GM12878 (cell line): ENCODE measurements around the gene SKIL. TPM values are rescaled to one million over a fixed set of nuclear protein-coding genes. Genes with fewer than 3 reads are reported as not detected.

Experiments used
- ATAC-seq: fragments of 200-7000 bp; cut with Tn5 transposase; 3 replicates; pipeline ENCODE4 v1.9.1; 2020; ENCODE audit warnings: mild to moderate bottlenecking, moderate library complexity
- BruUV-seq: library from RNA; stranded (reverse); fragments of 400-500 nt; replicated peaks from 2 replicates; lab custom pipeline; 2021; lab: Mats Ljungman, UMichigan
- CTCF ChIA-PET: fragments of 300-600 bp; sonication (Branson Sonifier 250); formaldehyde crosslinking; extraction: SDS; loops from one replicate; lab custom pipeline; 2021; ENCODE audit warnings: inconsistent platforms; lab: Yijun Ruan, JAX
- POLR2A ChIA-PET: fragments of 350-600 bp; formaldehyde crosslinking; extraction: SDS; loops from one replicate; lab custom pipeline; 2021; ENCODE audit warnings: inconsistent platforms; lab: Charles Lee
- RAD21 ChIA-PET: fragments of 300-600 bp; sonication (Branson Sonifier 250); formaldehyde crosslinking; loops from one replicate; lab custom pipeline; 2023; ENCODE audit warnings: antibody characterized with exemption; ENCODE audit not compliant: unreplicated experiment; lab: Charles Lee
- SMC1A ChIA-PET: fragments of 300-600 bp; sonication (Branson Sonifier 250); formaldehyde crosslinking; loops from one replicate; lab custom pipeline; 2023; ENCODE audit not compliant: unreplicated experiment, uncharacterized antibody; lab: Charles Lee
- DNase-seq: peaks from one replicate; pipeline ENCODE4 v3.0.0-alpha.2; 2011; ENCODE audit warnings: low read depth, low spot score
- FAIRE-seq: peaks from 3 replicates; lab custom pipeline; 2011; peaks lifted over from hg19 to GRCh38; lab: Jason Lieb, UNC
- H2AFZ ChIP-seq: 2 replicates; pipeline ENCODE4 v1.6.0; 2011; ENCODE audit warnings: low read depth, low read length, control low read depth; ENCODE audit not compliant: control insufficient read depth
- H3K27ac ChIP-seq: 2 replicates; pipeline ENCODE4 v1.5.1; 2011; ENCODE audit warnings: control low read depth; ENCODE audit not compliant: control insufficient read depth, insufficient read depth
- H3K27me3 ChIP-seq, 2 experiments: replicated peaks in 1 of 2; 2 replicates each; pipeline versions ENCODE4 v1.6.0 to v1.6.1; 2011; ENCODE audit warnings: low read length in 1 of 2; ENCODE audit not compliant: control insufficient read depth in 2 of 2, insufficient read depth in 2 of 2
- H3K36me3 ChIP-seq, 2 experiments: 2 replicates each; pipeline ENCODE4 v1.5.1; 2011; ENCODE audit warnings: low read length in 1 of 2; ENCODE audit not compliant: control insufficient read depth in 2 of 2, insufficient read depth in 2 of 2
- H3K4me1 ChIP-seq: 2 replicates; pipeline ENCODE4 v1.6.1; 2011; ENCODE audit warnings: mild to moderate bottlenecking, low read length, moderate library complexity, mixed read lengths; ENCODE audit not compliant: control insufficient read depth, insufficient read depth
- H3K4me2 ChIP-seq: 2 replicates; pipeline ENCODE4 v1.6.0; 2011; ENCODE audit warnings: control low read depth; ENCODE audit not compliant: control insufficient read depth, insufficient read depth
- H3K4me3 ChIP-seq: fragments of 200-600 bp; sonication (generic); 2 replicates; pipeline ENCODE4 v1.5.1; 2016
- H3K79me2 ChIP-seq: 2 replicates; pipeline ENCODE4 v1.6.0; 2011; ENCODE audit warnings: low read length; ENCODE audit not compliant: control insufficient read depth, insufficient read depth
- H3K9ac ChIP-seq: 2 replicates; pipeline ENCODE4 v1.8.0; 2011; ENCODE audit warnings: low read length, control low read depth, mixed read lengths; ENCODE audit not compliant: control insufficient read depth, insufficient read depth
- H3K9me3 ChIP-seq: replicated peaks from 3 replicates; pipeline ENCODE4 v1.5.1; 2011; ENCODE audit warnings: mild to moderate bottlenecking, low read length; ENCODE audit not compliant: control insufficient read depth, insufficient read depth
- H4K20me1 ChIP-seq: 2 replicates; pipeline ENCODE4 v1.6.0; 2011; ENCODE audit not compliant: control insufficient read depth, insufficient read depth
- EP300 ChIP-seq, 2 experiments: fragments of 150-350 bp in 1 of 2; IDR thresholded peaks; 2 replicates each; pipeline ENCODE4 v1.6.1; 2011 to 2012; ENCODE audit warnings: low read depth in 2 of 2, low read length in 2 of 2, borderline replicate concordance in 1 of 2, improper control_type of control experiment in 1 of 2, inconsistent platforms in 1 of 2; ENCODE audit not compliant: control insufficient read depth in 1 of 2
- SMARCA5 ChIP-seq: fragments of 450-650 bp; IDR thresholded peaks from 2 replicates; pipeline ENCODE4 v1.6.1; 2017; ENCODE audit warnings: mild to moderate bottlenecking
- WGBS: methylation state at CpG from one replicate; pipeline ENCODE4 v1.1.6; 2016; ENCODE audit warnings: low lambda C conversion rate; ENCODE audit not compliant: insufficient replicate concordance, insufficient coverage; ENCODE audit errors: missing lambda C conversion rate; 5-methylcytosine and 5-hydroxymethylcytosine counted together
- in situ Hi-C: fragments of 300-500 bp; cut with MboI; formaldehyde crosslinking; loops from 9 replicates; pipeline ENCODE4 v1.14.3; 2018; ENCODE audit warnings: mixed read lengths
- intact Hi-C: fragments of 100-400 bp; cut with micrococcal nuclease; formaldehyde crosslinking; loops from one replicate; pipeline ENCODE4 v1.14.2; 2022; ENCODE audit not compliant: unreplicated experiment
- polyA plus RNA-seq, 11 experiments: library from polyadenylated mRNA; depleted of rRNA in 4 of 11; unstranded in 6 of 11; stranded (reverse) in 5 of 11; fragments of >200 nt; fragmentation: Nextera tagmentation in 4 of 11; fragmentation: Illumina TruSeq in 1 of 11; extraction: Ambion mirVana in 4 of 11; extraction: Trizol in 1 of 11; gene quantifications; 1 replicate in 1 of 11; 2 replicates in 10 of 11; pipeline versions ENCODE4 v1.2.1 to v1.2.3, GENCODE V29; 2011 to 2016; ENCODE audit warnings: inconsistent platforms in 2 of 11, missing spikeins in 2 of 11, low read depth in 1 of 11
- total RNA-seq, 4 experiments: library from RNA; depleted of rRNA in 3 of 4; stranded (reverse); fragments of >200 nt in 3 of 4; fragmentation: Illumina TruSeq in 1 of 4; extraction: Trizol in 1 of 4; gene quantifications; 2 replicates each; pipeline versions ENCODE4 v1.2.1 to v1.2.3, GENCODE V29; 2013 to 2021
- TF ChIP-seq, protein P1 (sequence below): fragments of 450-650 bp; formaldehyde crosslinking; IDR thresholded peaks from 2 replicates; pipeline ENCODE4 v1.4.0; 2020; ENCODE audit warnings: mild to moderate bottlenecking, moderate library complexity

Gene SKIL
- total and polyA plus RNA-seq, 10 of the 15 experiments (the other 5 are each of a cell fraction or from before 2014, with no cell fraction given), result 2.7 to 14.8 (median 6.7) TPM

DNA sequence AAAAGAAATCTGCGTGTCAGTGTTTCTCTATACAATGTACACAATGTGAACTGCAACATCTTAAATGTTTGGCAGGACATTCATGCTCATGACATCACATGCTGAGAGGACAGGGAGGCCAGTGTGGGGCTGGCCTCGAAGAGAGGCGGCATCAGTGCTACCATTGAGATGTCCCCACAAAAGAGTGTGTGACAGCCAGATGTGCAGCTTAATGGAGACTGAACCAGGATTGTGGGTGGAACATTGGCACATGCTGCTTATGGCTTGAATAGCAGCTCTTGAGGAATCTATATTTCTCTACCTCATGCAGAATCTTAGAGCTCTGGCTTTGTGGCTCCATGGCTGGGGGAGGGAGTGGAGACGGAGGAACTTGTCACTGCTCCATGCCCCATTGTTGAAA, 79.7 kb downstream of the SKIL start (continued):
- no peak for TF ChIP-seq EP300 (IDR thresholded peaks at IDR 0.05; ENCODE audit: borderline replicate concordance in 1 of 2, control insufficient read depth in 1 of 2, low read depth in 2 of 2, low read length in 2 of 2)
- TF ChIP-seq, protein P1, sequence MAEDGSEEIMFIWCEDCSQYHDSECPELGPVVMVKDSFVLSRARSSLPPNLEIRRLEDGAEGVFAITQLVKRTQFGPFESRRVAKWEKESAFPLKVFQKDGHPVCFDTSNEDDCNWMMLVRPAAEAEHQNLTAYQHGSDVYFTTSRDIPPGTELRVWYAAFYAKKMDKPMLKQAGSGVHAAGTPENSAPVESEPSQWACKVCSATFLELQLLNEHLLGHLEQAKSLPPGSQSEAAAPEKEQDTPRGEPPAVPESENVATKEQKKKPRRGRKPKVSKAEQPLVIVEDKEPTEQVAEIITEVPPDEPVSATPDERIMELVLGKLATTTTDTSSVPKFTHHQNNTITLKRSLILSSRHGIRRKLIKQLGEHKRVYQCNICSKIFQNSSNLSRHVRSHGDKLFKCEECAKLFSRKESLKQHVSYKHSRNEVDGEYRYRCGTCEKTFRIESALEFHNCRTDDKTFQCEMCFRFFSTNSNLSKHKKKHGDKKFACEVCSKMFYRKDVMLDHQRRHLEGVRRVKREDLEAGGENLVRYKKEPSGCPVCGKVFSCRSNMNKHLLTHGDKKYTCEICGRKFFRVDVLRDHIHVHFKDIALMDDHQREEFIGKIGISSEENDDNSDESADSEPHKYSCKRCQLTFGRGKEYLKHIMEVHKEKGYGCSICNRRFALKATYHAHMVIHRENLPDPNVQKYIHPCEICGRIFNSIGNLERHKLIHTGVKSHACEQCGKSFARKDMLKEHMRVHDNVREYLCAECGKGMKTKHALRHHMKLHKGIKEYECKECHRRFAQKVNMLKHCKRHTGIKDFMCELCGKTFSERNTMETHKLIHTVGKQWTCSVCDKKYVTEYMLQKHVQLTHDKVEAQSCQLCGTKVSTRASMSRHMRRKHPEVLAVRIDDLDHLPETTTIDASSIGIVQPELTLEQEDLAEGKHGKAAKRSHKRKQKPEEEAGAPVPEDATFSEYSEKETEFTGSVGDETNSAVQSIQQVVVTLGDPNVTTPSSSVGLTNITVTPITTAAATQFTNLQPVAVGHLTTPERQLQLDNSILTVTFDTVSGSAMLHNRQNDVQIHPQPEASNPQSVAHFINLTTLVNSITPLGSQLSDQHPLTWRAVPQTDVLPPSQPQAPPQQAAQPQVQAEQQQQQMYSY (CRISPR knock-in tag), result no peak
- TF ChIP-seq, all 136 proteins: peak for 0

DNA sequence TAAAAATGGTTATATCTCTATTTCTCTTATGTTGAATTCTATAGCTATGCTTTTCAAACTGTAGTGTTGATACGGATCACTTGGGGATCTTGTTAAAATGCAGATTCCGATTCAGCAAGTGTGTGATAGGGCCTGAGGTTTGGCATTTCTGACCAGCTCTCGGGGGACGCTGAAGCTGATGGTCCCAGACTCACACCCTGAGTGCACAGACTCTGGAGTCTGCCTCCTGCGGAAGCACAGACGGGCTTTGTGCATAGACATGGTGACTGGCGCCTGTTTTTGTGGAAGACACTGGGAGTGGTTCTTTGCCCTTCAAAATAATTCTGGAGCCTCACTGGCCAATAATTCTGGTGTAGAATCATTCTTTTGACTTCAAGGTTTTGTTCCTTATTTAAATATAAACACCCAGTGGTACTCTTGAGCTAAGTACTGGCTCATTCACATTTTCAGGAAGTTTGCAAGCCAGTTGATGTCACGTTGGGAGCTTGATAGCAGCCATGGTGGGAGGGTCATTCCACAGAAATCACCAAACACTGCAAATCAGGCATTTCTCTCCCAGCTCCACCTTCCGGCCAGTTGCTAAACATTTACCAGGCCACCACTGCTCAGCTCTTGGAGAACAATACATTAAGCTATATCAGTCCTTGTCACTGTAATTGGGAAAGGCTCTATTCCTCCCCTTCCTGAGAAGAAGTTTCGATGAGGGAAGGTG, 80.3 kb downstream of the SKIL start:
- FAIRE-seq (no peak), DNase-seq (no peak), ATAC-seq (no peak)
- no peak for TF ChIP-seq SMARCA5
- H3K4me2 ChIP-seq, result no peak overlapping the region
- no peaks in the 10 kb centered on the region for H3K4me1 ChIP-seq
- no peak overlapping the region for H3K4me3 ChIP-seq
- ChIA-PET RAD21 (no interaction called here), SMC1A (no interaction called here), POLR2A (no interaction called here), CTCF (interaction anchor here (1.6 kb wide), 1 partner anchor 374 kb away, joined by 6 read pairs; no protein-coding TSS in a partner anchor)
- H3K27me3 ChIP-seq, result peaks cover 2 to 3% of the 10 kb centered on the region in 2 experiments; a peak in 3 of 4 replicates
- 37% methylated on average over 10 of the region's 10 CpGs for whole genome bisulfite sequencing
- intact Hi-C loops, result no loop called here
- no peaks in the 10 kb centered on the region for H3K79me2 ChIP-seq
- H3K9ac ChIP-seq, result no peak overlapping the region
- H3K36me3 ChIP-seq, result no peaks in the 10 kb centered on the region
- in situ Hi-C loops, result no loop called here
- BruUV-seq, result no TSS peak
- H3K27ac ChIP-seq, result no peak overlapping the region
- no peak overlapping the region for H2AFZ ChIP-seq
- H4K20me1 ChIP-seq, result no peaks in the 10 kb centered on the region
- H3K9me3 ChIP-seq, result no peaks in the 10 kb centered on the region
